ENCODE measurements around the gene ACSF3.

ACSF3 gene

DNA sequence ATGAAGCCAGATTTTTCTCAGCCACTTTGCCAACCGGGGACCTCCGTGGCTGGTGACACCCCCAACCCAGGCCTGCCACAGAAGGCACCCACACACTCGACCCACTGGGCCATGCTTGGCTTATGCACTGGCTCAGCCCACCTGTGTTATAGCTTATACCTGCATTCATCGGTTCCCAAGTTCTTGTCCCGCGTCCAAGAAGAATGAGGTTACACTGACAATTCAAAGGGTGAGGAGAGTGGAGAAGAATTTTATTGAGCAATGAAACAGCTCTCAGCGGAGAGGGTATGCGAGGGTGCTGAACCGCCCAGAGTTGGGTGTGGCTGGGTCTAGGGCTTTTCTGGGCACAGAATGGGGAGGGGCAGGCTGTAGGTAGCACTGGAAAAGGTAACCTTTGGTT is 55.7 kb downstream of the ACSF3 start:
- no peak for DNase-seq

DNA sequence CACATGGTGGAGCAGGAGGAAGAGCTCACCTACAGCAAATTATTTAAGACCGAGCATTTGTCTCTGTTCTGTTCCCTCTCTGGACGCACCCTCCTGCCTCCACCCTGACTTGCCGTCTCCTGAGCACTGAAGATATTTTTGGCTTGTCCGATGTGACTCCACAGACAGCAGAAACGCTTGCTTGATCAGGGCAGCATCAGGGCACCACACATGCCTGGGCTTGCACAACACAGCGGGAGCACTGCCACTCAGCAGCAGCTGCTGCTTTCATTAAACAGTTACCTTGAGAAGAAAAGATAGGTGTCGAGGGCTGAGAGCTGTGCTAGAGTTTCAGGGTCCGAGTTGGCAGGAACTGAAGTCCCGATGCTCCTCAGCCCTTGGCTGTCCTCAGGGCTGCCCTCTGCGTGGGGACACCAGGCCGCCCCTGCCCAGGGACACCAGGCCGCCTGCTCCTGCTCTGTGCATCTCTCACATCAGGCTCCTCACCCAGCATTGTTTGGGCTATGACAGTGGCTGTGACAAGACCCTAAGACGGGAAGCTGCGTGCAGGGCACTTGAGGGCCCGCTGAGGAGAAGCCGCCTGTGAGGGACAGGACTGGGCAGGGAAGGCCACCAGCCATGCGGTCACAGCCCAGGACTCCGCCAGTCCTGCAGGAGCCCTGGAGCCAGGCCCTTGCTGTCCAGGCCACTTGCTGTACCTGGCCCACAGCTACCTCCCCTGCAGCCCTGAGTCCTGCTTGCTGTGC is 56.6 kb downstream of the ACSF3 start:
- DNase-seq = no peak

GRCh38 chr16:89150981-89151380 is 57.3 kb downstream of the ACSF3 start:
- no peak for DNase-seq

GRCh38 chr16:89152831-89153700 is 59.4 kb downstream of the ACSF3 start:
- DNase-seq = no peak

DNA sequence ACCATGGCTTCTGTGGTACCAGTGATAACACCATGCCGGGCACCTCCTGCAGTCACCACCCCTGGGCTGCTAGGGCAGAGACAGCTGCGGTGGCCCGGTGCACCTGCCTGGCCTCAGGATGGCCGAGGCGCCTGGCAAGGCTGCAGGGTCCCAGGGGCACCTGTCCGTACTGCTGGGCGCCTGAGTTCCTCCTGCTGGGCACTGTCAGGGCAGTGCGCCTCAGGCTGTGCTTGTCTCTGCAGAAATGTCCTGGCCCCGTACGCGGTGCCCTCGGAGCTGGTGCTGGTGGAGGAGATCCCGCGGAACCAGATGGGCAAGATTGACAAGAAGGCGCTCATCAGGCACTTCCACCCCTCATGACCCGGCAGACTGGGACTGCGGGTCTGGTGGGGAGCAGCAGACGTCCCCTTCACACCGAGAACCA is 60.2 kb downstream of the ACSF3 start:
- DNase-seq = no peak

DNA sequence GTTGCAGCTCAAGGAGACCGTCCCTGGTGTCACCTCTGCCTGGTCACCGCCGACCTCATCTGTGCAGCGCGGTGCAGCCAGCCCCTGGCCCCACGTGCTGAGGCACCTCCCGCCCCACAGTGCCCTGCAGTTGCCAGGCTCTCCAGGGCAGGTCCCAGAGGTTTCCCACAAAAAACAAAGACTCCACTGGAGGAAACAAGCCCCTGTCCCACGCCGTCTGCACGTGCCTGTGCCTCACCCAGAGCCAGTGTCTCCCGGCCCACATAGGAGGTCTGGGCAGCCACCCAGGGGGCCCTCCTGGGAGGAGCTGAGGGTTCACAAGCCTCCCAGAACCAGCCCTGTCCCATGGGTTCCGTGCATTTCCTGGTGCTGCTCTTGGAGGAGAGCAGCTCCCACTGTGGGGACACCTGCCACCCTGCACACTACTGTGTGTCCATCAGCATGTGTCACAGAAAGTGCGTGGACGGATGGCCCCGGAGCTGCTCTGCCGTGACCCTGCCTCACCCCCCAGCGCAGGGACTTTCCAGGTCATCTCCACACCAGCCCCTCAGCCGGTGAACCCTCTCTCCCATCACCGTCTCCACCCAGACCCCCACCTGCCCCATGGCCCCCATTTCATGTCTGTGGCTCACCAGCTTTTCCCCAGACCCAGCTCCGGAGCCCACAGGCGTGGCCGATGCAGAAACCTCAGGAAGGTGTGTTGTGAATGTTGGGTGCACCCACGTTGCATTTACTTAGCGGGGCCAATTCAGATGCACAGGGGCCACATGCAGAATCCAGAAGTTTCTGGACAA is 60.9 kb downstream of the ACSF3 start:
- no peak for DNase-seq

DNA sequence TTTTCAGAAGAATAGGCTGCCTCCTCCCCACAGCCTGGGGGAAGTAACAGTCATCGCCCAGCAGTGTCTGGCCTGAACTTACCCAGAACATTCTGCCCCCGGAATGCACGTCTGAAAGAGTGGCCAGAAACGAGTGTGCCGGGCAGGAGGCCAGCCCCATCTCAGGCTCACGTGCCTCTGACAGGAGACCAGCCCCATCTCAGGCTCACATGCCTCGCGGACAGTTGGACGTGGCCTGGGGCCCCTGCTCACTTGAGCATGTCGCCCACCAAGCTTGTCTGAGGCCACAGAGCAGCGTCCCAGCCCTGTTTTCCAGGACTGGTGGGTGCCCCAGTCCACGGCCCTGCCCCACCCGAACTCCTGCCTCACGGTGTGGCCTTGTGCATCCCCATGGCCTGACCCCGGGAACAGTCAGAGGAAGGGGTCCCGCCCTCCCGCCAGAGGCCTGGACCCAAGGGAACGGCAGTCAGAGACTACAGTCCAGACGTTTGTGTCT is 61.6 kb downstream of the ACSF3 start:
- no peak for DNase-seq

GRCh38 chr16:89155851-89156739 is 62.4 kb downstream of the ACSF3 start:
- no peak for DNase-seq

DNA sequence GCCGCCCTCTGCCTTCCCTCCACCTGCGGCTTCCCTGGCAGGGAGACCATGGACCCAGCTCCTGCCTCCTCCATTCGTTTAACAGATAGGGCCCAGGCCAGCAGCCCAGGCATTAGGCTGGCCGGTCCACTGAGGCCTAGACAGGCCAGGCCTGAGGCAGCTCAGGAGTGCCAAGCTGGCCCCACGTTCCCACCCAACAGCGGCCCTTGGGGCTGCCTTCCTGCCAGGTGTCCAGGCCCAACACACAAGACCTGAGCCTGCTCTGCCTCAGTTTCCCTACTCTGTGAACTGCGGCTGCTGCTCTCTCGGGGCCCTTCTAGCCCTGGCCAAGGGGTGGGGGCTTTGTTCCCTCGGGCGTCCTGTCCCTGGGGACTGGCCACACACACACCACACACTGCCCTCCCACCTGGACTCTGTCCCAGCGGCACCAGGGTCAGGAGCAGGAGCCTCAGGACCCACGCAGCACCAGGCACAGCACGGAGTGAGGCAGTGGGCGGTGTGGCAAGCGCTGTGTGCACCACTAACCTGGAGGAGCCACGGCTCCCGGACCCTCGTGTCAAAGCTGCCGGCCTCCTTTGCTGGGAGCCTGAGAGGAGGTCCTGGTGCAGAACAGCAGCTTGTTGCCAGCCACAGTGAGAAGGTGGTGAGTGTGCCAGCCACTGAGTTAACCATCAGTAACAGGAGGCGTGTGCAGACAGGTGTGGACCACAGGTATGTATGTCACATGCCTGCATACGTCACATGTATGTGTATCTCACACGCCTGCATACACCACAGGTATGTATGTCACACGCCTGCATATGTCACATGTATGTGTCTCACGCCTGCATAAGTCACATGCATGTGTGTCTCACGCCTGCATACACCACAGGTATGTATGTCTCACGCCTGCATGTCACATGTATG is 63.3 kb downstream of the ACSF3 start:
- DNase-seq = no peak

- no peak for DNase-seq
Observed at GRCh38 chr16:89157778-89158177, 64.1 kb downstream of the ACSF3 start.

DNA sequence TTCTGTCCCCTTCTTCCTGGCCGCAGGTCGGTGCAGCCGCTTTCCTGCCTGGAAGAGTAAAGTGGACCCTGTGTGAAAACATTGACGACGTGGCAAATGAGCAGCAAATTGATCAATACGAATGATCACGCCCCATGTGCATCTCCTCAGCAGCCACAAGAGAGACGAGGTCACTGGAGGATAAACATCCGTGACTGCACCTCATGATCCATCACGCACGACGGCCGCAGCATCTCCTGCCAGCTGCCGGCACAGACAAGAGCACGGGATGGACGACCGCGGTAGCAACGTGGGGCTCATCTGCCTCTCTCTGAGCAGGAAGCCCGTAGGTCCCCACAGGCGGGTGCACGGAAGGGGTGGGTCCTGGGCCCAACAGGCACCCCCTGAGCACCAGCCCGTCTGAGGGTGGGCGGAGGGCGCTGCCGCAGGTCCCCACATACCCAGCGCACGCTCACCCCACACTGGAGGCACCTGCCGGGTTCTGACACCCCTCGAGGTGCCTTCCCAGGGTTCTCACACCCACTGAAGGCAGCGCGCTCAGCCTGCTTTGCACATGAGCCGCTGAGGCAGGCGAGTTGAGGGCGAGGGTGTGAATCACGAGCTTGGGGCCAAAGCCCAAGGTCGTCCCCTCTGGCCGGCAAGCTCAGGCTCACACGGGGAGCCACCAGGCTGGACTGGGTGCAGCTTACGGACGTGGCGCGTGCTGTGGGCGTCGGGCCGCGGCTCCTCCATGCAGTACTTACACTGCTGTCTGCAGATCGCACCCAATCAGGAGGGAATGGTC is 65.6 kb downstream of the ACSF3 start:
- no peak for DNase-seq

DNA sequence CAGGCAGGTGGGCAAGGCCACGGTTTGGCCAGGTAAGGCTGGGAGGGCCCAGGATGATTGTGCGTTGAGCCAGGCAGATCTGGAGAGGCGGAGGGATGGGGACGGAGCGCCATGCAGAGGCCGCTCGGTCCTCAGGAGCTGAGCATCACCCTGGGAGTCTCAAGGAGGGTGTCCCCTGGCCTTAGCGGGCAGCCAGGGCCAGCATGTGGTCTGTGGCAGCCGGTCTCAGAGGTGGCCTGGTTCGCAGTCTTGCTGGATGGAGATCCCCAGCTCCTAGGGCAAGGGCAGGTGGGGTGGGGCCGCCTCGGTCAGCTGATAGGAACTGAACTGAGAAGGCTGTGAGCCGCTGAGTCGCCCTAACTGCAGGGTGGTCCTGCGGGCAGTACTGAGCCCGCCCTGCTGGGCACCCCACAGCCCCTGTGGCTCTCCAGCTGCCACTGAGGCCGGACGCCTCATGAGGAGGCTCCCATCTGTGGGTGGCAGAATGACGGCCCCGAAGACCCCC is 66.2 kb downstream of the ACSF3 start:
- no peak for DNase-seq

- DNase-seq = no peak
Observed at GRCh38 chr16:89160977-89161701, 67.5 kb downstream of the ACSF3 start.

- DNase-seq = no peak
Observed at GRCh38 chr16:89161763-89162713, 68.4 kb downstream of the ACSF3 start.

- DNase-seq = no peak
Observed at GRCh38 chr16:89163297-89163696, 69.6 kb downstream of the ACSF3 start.

DNA sequence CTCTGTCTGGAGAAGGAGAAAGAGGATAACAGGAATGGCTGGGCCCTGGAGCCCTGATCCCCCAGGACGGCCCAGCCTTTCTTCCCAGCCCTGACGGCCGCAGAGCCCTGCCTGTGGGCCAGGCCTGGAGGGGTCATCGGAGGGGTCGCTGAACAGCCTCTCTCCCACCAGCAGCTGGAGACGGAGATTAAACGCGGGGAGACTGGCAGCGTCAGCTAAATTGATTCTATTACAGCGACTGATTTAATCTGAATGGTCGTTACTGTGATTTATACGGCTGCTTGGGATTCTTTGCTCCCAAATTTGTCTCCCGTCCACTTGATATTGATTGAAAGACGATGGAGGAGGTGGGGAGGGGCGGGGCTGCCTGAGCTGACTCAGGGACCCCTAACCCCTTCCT is 70.8 kb downstream of the ACSF3 start:
- DNase-seq = no peak

DNA sequence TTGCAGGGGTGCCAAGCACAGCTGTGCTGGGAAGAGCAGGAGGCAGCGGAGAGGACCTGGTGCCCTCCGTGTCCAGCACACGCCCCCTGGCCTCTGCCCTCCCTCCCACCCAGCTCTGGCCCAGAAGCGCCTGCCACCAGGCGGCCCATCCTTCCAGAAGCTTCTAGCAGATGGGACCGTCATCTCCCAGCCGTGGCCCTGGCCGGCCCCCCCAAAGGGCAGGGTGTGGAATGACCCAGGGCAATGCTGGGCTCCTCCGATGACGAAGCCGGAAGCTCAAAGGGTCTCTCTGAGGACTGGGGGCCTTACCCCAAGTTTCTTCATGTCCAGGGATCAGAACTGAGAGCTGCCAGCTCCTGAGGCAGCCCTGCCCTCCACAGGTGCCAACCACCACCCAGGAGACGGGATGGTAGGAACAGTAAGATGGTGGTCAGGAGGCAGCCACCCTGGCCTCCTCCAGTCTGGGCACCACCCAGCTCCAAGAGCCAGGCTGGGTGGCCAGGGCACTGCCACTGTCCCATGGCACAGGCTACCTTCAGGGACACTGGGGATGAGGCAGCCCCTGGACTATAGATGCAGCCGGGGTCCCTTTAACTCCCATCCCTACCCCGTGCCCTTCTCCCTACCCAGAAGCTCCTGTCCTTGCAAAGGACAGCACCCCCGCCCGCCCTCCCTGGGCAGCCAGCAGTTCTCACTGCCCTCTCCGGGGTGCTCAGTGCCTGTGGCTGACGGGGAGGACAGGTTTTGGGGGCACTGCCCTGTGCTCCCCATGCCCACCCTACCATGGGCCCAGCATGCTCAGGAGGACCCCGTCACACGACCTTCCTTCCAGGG is 71.4 kb downstream of the ACSF3 start:
- no peak for DNase-seq

All from stimulated activated CD4-positive, alpha-beta T cell treated with anti-CD3 and anti-CD28 coated beads, Interleukin-2, amount 100 ng/mL, for 48 hours (primary cell).